GM18517 (cell line): Measurements from ENCODE around the gene MYL10.
"Not testable (repeated sequence)": the region's sequence is repeated elsewhere in the genome, so short reads cannot be mapped to it uniquely, and the experiment has no call there.

ENCODE experiments used
- ATAC-seq: cut with Tn5 transposase; IDR thresholded peaks from one replicate; pipeline ENCODE4 v1.9.1; 2021; ENCODE audit warnings: mild to moderate bottlenecking, moderate library complexity; ENCODE audit not compliant: unreplicated experiment

Gene MYL10

DNA sequence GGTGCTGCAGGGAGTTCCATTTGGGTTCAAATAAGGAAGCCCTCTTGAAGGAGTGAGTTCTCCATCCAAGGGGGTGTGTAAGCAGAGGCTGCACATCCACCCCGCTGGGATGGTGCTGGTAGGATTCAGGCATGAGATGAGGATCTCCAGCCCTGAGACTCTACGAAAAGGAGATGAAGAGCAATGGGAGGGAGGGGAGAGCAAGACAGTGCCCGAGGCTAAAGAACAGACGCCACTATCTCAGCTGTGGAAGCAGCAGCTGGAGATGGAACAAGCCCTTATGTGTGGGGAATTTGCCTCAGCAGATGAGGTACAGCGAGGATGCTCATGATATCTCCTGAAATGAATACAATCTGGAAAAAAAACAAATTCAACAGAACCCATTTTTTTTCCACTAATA is 28.1 kb upstream of the MYL10 start:
- ATAC-seq = no peak

DNA sequence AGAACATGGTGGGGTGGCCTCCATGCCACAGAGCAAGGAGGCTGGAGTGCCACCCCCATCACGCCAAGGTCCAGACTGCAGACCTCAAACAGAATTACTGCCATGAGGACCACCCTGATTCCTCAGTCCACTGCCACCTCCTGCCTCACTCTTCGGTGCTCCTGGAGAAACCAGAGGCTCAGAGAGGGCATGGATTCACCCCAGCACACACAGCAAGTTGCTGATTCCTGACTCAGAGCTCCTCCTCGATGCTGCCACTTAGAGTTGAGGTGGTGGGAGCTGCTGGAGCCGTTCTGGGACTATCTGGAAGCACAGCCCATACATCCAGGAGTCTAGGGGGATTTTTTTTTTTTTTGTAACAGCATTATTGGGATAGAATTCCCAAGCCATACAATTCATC is 22.0 kb upstream of the MYL10 start:
- no peak for ATAC-seq

DNA sequence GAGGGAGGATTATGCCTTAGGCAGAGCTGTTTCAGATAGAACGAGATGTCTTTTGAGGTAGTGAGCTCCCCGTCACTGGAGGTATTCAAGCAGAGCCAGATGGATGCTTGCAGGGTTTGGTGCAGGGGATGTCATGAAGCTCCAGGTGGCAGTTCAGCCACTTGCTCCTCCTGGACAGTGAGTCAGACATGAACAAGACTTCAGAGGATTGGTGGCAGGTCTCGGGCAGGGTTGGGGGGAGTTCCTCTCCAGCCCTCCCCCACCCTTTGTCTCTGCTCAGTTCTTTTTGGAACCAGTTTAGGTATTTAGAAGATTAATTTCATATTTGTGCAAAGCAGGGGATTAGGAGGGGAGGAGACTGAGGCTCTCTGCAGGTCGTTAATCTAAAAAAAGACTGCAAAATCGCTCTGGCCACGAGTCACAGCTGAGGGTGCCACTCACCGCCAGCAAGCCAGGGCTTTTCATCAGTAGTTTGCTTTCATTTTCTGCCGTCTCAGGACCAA is 21.5 kb upstream of the MYL10 start:
- ATAC-seq = no peak

DNA sequence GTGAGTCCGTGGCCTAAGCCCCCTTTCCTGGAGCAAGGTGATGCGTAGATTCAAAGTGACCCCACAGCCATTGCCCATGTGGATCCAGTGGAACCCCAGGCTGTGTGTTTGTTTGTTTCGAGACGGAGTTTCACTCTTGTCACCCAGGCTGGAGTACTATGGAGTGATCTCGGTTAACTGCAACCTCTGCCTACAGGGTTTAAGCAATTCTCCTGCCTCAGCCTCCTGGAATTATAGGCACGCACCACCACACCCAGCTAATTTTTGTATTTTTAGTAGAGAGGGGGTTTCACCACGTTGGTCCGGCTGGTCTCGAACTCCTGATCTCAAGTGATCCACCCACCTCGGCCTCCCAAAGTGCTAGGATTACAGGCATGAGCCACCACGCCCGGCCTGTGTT is 18.8 kb upstream of the MYL10 start:
- not testable (repeated sequence) for ATAC-seq

DNA sequence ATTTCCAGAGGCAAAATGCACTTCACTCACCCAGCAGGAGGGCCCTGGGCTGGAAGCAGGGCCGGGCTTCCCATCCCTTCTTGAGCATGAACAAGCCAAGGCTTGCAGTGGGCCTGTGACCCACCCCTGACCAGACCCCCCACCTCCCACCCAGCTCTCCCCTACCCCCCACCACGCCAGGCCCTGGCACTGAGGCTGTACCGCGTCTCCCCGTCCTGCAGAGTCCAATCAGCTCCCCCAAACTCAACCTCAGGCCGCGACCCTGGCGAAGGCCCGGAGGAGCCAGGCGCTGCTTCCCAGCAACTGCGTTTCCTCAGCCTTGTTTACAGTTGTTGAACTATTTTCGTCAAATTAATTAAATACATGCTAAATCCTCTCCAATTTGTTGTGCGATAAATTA is 16.9 kb upstream of the MYL10 start:
- no peak for ATAC-seq

DNA sequence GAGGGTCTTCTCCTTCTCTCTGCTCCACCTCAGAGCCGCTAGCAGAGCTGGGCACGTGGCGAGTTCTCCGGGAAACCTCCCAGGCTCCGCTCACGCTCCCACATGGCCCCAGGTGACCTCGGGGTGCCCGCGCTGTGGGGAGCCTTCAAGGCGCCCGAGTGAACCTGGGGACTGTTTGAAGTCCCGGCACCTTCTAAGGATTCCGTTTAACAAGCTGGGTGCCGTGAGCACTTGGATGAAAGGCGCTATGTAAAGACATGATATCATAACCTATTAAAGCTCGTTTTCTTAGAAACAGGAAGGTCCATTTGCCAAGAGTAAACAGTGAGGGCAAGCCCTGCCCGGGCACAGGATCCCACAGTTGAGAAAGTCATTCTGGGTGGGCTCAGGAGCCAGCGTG is 15.8 kb upstream of the MYL10 start:
- no peak for ATAC-seq

DNA sequence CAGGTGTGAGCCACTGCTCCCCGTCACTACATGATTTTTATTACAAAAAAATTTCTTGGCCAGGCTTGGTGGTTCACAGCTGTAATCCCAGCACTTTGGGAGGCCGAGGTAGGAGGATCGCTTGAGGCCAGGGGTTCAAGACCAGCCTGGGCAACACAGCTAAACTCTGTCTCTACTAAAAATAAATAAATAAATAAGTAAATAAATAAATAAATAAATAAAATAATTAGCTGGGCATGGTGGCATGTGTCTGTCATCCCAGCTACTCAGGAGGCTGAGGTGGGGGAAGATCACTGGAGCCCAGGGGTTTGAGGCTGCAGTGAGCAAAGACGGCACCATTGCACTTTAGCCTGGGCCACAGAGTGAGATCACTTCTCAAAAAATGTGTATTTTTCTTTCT is 10.0 kb upstream of the MYL10 start:
- ATAC-seq = not testable (repeated sequence)

DNA sequence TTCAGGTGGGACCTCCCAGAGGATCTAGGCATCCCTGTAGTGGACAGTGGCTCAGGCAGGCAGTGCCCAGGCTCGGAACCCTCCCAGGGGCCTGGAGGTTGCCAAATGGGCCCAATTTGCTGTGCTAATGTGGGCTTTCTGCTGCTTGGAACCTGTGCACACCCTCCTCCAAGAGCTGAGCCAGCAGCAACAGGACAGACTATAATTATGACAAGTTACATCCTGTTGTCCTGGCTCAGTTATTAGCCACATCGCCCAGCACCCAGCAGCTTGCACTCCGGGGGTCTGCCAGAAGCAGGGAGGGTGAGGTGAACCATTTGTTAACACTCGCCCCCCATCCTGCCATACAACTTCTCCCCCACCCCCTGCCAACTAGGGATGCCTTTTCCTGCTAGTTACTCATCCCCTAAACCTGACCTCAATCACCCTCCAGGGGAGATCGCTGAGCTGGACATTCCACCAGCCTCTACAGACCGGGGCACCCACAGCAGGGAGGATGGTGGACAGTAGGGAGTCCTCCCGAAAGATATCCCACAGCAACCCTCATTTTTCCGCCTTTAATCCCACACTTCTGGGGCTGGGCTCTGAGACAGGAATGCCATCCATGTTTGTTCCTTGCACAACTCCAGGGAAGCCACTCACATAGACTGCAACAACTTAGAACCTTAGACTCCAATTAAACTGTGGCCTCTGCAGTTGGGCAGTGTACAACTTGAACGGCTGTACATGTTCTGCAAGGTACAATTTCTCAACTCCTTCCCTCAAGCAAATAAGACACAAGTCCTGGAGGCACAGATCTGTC is 7.9 kb upstream of the MYL10 start:
- no peak for ATAC-seq

DNA sequence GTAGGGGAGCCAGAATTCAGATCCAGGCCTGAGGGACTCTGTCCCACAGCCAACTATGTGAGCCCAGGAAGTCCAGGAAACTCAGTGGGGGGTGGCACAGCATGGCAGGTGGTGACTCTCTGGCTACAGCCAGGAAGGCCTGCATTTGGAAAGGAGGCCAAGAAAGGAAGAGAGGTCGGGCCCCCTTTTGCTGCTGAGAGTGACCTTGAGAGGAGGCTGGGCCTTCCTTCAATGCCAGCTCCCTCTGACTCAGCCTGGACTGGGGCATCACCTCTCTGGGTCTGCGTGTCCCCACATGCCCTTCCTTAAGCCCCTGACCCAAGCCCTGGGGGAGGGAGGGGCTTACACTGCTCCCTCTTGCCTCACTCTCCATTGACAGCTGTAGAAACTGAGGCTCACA is 6.4 kb upstream of the MYL10 start:
- no peak for ATAC-seq

DNA sequence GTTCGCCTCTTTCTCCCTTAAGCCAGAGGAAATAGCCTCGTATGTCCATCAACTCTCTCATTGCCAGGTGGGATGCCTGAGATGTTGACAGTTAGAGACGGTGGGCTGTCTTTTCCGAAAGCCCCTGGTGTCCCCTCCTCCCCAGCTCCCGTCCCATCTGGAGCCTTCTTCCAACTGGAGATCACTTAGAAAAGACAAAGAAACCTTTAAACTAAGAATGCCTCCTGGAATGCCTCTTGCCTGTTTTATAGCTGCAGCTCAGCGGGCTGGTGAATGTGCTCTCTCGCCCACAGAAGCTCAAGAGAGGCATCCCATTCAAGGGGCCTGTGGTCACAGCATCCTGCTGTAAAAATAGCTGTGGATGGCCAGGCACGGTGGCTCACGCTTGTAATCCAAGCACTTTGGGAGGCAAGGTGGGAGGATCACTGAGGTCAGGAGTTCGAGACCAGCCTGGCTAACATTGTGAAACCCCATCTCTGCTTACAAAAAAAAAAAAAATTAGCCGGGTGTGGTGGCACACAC is 5.2 kb upstream of the MYL10 start:
- no peak for ATAC-seq

DNA sequence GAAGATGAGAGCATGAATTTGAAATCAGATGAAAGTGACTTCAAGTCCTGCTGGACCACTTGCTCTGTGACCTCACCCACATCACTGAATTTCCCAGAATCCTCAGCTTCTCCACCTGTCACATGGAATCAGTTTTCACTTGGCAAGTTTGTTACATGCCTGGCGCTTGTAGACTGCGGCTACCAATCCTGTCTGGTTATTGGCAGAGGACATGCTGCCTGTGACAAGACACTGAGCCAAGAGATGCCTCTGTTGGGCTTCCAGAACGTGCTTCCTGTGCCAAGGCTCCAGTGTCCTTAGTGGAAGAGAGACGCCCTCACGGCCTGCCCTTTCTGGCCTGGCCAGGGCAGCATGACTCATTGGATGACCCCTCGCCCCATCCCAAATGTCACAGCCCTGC is 4.4 kb upstream of the MYL10 start:
- ATAC-seq = no peak

DNA sequence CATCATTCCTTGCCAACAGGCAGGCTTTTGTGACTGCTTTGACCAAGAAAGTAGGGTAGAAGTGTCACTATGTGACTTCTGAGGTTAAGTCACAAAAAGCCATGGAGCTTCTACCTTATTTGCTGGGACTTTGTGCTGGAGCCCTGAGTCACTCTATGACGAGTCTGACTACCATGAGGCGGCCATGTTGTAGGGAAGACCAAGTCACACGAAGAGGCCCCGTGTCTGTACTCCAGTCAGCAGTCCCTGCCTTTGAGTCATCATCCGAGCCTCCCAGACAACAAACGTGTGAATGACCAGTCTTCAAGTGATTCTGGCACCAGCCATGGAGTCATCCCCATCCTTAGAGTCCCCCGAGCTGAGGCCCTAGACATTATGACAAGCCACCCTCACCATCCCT is 3.5 kb upstream of the MYL10 start:
- ATAC-seq = no peak

DNA sequence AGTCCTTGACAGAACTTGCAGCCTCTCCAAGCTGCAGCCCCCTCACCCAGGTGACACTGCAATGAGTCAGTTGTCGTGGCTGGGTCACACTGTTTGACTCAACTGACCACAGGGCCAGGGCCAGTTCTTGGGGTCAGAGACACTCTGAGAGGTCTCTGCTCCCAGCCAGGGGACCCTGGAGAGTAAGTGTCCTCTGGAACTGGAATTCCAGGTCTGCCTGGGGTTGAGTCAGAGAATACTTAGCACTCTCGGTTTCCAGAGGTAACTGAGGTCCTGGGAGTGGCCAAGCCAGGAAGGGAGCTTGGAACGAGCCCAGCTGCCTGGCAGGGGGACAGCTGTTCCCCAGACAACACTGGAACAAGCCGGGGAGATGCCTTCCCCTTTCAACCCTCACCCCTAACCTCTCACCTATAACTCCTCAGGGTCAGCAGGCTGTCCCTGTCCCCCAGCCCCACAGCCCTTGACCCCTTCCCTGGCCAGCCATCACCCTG is 2.2 kb upstream of the MYL10 start:
- no peak for ATAC-seq

DNA sequence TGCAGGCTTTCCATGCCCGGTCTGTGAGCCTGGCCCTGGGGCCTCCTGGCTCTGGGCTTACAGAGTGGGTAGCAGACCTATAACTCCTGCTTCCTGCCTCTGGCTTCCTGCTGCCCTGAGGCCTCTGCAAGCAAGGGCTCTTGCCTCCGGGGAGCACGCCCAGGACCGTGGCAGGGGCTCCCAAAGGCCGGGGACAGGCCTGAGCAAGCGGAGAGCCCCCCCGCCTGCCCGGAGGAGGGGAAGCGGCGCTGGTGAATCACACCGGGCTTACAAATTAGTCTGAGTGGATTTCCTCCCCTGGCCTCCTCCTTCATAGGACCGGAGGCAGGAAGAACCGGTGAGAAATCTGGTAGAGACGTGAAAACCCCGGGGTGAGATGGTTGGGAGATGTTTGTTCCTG is 1.5 kb upstream of the MYL10 start:
- ATAC-seq = no peak

DNA sequence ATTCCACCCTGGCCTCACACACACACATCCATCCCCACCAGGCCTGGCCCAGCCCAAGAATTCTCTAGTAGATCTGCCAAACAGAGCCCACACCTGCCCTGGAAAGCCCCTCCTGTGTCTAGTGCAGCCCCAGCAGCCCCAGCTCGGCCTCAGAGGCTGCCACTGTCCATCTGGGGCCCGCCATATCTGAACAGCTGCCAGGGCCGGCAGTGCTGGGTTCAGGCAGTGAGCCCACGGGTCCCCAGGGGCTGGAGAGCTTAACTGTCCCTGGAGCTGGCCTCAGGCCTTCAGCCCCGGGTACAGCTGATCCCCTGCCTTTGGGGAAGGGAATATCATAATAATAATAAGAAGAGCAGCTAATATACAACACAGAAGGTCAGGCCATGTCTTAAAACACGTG is 574 bp downstream of the MYL10 start:
- ATAC-seq = no peak

DNA sequence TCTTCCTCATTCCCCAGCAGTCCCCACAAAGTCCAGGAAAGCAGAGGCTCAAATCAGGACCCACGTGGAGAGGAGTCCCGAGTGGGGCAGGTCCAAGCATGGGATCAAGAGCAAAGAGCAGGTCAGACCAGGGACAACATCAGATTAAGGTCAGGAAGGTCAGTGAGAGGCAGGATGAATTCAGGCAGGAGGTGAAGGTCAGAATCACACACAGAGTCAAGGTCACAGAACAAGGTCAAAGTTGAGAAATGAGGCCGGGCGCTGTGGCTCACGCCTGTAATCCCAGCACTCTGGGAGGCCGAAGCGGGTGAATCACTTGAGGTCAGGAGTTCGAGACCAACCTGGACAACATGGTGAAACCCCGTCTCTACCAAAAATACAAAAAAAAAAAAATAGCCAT is 2.3 kb downstream of the MYL10 start:
- no peak for ATAC-seq

DNA sequence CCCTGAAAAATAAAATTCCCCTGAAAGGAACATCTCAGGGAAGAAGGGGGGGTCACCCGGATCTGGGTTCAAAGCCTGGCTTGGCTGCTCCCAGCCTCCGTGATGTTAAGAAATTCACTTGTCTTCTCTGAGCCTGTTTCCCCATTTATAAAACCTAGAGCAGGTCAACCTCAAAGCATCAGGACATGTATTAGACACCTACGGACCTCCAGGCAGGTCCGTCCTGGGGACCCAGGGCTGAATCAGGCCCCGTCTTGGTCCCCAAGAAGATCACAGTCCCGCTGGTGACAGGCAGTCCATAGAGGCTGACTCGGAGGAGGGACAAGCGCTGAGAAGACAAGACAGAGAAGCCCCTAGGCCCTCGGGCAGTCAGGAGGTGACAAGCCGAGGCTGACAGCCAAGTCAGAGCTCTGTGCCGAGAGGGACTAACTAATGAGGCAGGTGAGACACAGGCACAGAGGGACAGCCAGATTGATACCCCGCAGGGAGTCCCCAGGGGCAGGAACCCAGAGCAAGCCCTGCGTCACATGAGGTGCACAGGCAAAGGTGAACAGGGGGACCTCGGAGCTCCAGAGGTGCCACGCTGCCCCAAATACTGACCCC is 2.9 kb downstream of the MYL10 start:
- no peak for ATAC-seq

DNA sequence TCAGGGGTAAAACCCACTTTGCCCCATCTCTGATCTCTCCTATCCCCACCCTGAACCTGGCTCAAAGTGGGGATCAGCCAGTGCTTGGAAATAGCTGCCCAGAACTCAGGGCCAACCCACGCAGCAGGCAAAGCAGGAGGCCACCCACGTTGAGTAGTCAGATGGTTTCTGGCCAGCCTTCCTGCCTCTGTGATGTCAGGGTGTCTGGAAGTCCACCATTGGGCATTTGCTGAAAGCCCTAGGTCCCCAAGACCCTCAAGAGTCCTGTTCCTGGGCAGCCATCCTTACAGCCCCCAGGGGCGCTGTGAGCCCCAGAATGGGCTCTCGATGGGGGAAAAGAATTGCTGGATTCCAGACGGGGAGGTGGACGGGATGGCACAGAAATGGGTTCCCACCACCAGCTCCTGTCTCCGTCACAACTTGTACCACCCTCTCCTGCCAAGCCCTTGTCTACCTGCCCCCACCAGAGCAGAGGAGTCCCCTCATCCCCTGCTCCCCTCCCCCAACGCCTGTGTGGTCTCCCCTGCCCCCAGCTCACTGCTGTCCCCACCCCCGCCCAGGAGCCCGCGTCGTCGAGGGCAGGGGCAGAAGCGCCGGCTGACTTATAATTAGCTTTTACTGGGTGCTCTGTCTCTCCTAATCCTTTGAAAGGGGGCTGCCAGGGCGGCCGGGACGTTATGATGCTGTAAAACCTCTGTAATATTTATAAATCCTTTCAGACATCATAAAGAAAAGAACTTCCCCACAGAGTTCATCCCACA is 3.9 kb downstream of the MYL10 start:
- ATAC-seq = no peak

DNA sequence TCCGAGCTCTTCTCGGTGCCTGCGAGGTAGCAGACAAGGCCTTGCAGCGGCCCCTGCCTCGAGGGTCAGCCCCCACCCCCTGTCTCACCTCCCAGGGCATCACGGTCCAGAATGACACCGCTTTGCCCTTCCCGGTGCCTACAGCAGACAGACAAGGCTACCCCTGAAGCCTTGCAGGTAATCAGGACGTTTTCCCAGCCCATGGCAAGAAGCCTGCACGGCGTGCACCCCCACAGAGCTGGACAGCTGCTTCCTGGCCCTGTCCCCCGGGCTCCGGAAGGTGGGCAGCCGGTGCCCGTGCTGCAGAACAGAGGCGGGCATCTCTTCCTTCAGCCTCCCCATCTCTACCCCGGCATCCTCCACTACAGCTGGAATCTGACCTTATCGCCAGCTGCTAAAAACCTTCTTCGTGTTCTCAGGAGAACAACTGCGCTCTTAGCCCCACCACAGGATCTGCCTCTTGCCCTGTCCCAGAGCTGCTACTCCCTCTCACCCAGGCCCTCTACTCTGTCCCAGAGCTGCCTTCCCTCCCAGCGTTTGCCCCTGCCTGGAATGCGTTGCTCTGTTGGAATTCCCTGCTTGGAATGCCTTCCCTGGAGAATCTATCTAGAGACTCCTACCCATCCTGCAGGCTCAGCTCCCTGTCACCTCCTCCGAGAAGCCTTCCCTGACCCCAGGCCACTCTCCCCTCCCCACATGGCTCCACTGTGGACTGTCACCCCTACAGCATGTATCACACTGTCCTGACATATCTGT is 4.7 kb downstream of the MYL10 start:
- ATAC-seq = no peak

DNA sequence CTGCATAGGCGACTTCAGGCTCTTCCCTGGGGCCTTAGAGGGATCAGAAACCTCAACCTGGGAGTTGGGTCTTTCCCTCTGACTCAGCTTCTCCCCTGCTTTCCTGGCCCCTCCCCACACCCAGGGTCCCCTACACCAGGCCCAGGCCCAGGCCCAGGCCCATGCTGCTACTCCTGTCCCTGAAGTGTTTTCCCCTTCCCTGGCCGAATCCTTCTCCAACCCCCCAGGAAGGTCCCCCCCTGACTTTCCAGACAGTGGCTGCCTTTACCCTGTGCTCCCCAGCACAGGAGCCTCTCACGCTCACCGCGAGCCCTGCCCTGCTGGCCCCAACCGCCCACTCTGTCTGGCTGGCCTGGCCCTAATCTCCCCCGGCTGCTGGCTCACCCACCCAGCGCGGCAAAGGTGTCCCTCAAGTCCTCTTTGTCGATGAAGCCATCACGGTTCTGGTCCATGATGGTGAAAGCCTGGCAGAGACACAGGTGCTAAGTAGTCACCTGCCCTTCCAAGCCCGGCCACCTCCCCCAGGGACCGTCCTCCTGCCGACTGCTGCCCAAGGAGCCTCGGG is 6.4 kb downstream of the MYL10 start:
- no peak for ATAC-seq
